ENCODE results near the gene CTDSP2.
"Not testable (repeated sequence)": the region's sequence is repeated elsewhere in the genome, so short reads cannot be mapped to it uniquely, and the experiment has no call there.

The CTDSP2 gene

GRCh38 chr12:57783861-57784260, 62.7 kb downstream of the CTDSP2 start:
- no peak for DNase-seq (ENCODE audit: low read depth in 3 of 3, low spot score in 1 of 3)

GRCh38 chr12:57783466-57783801, 63.1 kb downstream of the CTDSP2 start:
- no peak for DNase-seq (ENCODE audit: low read depth in 3 of 3, low spot score in 1 of 3)

- peak; percentile 89 to 98 (median 91) for DNase-seq (ENCODE audit: low read depth in 3 of 3, low spot score in 1 of 3)
Observed at GRCh38 chr12:57782608-57783465, 63.7 kb downstream of the CTDSP2 start, which contains the start of gene TSFM. Gene TSFM, plus strand, starts transcription at chr12:57782787. Its CDS starts 15 bp downstream, at chr12:57782802.

GRCh38 chr12:57782243-57782607, 64.3 kb downstream of the CTDSP2 start:
- no peak for DNase-seq (ENCODE audit: low read depth in 3 of 3, low spot score in 1 of 3)

- no peak for DNase-seq (ENCODE audit: low read depth in 3 of 3, low spot score in 1 of 3)
Observed at GRCh38 chr12:57781801-57782200, 64.7 kb downstream of the CTDSP2 start.

- no peak for DNase-seq (ENCODE audit: low read depth in 3 of 3, low spot score in 1 of 3)
Observed at GRCh38 chr12:57781244-57781643, 65.3 kb downstream of the CTDSP2 start.

- DNase-seq (ENCODE audit: low read depth in 3 of 3, low spot score in 1 of 3): no peak
Observed at GRCh38 chr12:57780284-57780897, 66.1 kb downstream of the CTDSP2 start.

- no peak for DNase-seq (ENCODE audit: low read depth in 3 of 3, low spot score in 1 of 3)
Observed at GRCh38 chr12:57779736-57780135, 66.8 kb downstream of the CTDSP2 start.

GRCh38 chr12:57777911-57778310, 68.6 kb downstream of the CTDSP2 start:
- DNase-seq (ENCODE audit: low read depth in 3 of 3, low spot score in 1 of 3): no peak

- no peak for DNase-seq (ENCODE audit: low read depth in 3 of 3, low spot score in 1 of 3)
Observed at GRCh38 chr12:57777367-57777766, 69.2 kb downstream of the CTDSP2 start.

GRCh38 chr12:57776247-57776587, 70.3 kb downstream of the CTDSP2 start:
- no peak for DNase-seq (ENCODE audit: low read depth in 3 of 3, low spot score in 1 of 3)

GRCh38 chr12:57775563-57776246, 70.8 kb downstream of the CTDSP2 start:
- DNase-seq (ENCODE audit: low read depth in 3 of 3, low spot score in 1 of 3): no peak

GRCh38 chr12:57775044-57775443, 71.5 kb downstream of the CTDSP2 start:
- no peak for DNase-seq (ENCODE audit: low read depth in 3 of 3, low spot score in 1 of 3)

- not testable (repeated sequence) for DNase-seq (ENCODE audit: low read depth in 3 of 3, low spot score in 1 of 3)
Observed at GRCh38 chr12:57774634-57775033, 71.9 kb downstream of the CTDSP2 start.

GRCh38 chr12:57772429-57773322, 73.9 kb downstream of the CTDSP2 start, which contains the start of gene EEF1AKMT3:
Gene EEF1AKMT3, plus strand, starts transcription at chr12:57772614. Its CDS starts 111 bp downstream, at chr12:57772725.
- no peak for DNase-seq (ENCODE audit: low read depth in 3 of 3, low spot score in 1 of 3)

- DNase-seq (ENCODE audit: low read depth in 3 of 3, low spot score in 1 of 3): peak; percentile 62 to 85 (median 66)
Observed at GRCh38 chr12:57771873-57772428, 74.6 kb downstream of the CTDSP2 start, which contains the start of gene METTL1. Gene METTL1, minus strand, starts transcription at chr12:57772105. Its CDS starts 22 bp downstream, at chr12:57772083.

- peak in 2 of 3 donors; percentile 45 to 81 for DNase-seq (ENCODE audit: low read depth in 3 of 3, low spot score in 1 of 3)
Observed at GRCh38 chr12:57771236-57771872, 75.2 kb downstream of the CTDSP2 start.

GRCh38 chr12:57770734-57771133, 75.8 kb downstream of the CTDSP2 start:
- DNase-seq (ENCODE audit: low read depth in 3 of 3, low spot score in 1 of 3): no peak

Measured in stimulated activated CD4-positive, alpha-beta T cell treated with anti-CD3 and anti-CD28 coated beads, TNF-alpha, amount 100 ng/mL, for 1 hour (primary cell).